Measurements from ENCODE around the gene SYCP1. TPM values are rescaled to one million over a fixed set of nuclear protein-coding genes. Genes with fewer than 3 reads are reported as not detected.
"Not testable (repeated sequence)": the region's sequence is repeated elsewhere in the genome, so short reads cannot be mapped to it uniquely, and the experiment has no call there.

SYCP1 gene
- polyA plus RNA-seq, 1 experiment = not detected

DNA sequence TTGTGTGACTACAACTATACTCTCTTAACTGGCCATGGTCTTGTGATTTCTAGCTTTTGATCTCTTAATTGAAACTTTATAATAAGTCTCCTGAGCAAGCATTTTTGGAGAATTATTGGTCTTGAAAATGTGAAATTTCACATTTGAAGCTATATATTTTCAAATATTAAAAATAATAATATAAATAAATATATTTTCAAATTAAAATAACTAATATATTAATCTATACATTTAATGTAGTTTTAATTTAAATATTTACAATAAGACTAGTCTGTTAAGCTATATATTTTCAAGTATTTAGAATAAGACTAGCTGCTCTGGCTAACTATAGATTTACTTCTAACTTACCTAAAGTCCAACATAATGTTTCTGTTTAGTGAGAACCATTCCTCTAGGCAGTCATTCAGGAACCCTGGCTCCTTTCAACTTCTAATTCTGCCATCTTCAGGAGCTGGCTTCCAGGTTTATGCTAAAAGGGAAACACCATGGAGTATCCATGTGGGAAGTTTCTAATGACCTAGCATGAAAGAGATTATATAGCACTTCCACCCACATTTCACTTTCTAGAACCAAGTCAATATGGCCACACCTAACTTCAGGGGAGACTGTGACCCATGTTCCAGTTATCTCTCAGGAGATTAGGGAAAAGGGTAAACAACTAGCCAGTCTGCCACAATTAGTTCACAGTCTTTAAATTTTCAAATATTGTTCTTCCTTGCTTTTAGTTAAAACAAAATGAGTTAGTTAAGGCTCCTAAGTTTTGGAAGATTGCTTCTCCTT lies 143.0 kb downstream of the SYCP1 start:
- TF ChIP-seq, protein P1, sequence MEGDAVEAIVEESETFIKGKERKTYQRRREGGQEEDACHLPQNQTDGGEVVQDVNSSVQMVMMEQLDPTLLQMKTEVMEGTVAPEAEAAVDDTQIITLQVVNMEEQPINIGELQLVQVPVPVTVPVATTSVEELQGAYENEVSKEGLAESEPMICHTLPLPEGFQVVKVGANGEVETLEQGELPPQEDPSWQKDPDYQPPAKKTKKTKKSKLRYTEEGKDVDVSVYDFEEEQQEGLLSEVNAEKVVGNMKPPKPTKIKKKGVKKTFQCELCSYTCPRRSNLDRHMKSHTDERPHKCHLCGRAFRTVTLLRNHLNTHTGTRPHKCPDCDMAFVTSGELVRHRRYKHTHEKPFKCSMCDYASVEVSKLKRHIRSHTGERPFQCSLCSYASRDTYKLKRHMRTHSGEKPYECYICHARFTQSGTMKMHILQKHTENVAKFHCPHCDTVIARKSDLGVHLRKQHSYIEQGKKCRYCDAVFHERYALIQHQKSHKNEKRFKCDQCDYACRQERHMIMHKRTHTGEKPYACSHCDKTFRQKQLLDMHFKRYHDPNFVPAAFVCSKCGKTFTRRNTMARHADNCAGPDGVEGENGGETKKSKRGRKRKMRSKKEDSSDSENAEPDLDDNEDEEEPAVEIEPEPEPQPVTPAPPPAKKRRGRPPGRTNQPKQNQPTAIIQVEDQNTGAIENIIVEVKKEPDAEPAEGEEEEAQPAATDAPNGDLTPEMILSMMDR (IDR thresholded peaks at IDR 0.05; ENCODE audit: low read depth, low read length) = no peak
- CTCF ChIA-PET = interaction anchor here (1.1 to 1.4 kb wide), 2 partner anchors 18 to 54 kb away, joined by 3 to 8 read pairs; no protein-coding TSS in a partner anchor
- DNase-seq (ENCODE audit: low read depth, low spot score) = no peak

GRCh38 chr1:115006191-115006590 lies 151.5 kb downstream of the SYCP1 start:
- ChIA-PET POLR2A (no interaction called here), CTCF (no interaction called here)
- no peak for DNase-seq (ENCODE audit: low read depth, low spot score)
- Histone ChIP-seq H3K27ac (ENCODE audit: low read depth, low read length) (no peak overlapping the region), H3K27me3 (ENCODE audit: control insufficient read depth, insufficient read depth, low read length) (no peaks in the 10 kb centered on the region), H3K4me3 (ENCODE audit: low read depth, low read length) (no peak overlapping the region), H3K9me3 (ENCODE audit: control insufficient read depth, insufficient read depth, low read length) (no peaks in the 10 kb centered on the region)
- TF ChIP-seq, protein P1 (IDR thresholded peaks at IDR 0.05; ENCODE audit: low read depth, low read length) = no peak

More for the DNA sequence above, 143.0 kb downstream of the SYCP1 start:
- POLR2A ChIA-PET = no interaction called here
- Histone ChIP-seq H3K27me3 (ENCODE audit: control insufficient read depth, insufficient read depth, low read length) (no peaks in the 10 kb centered on the region), H3K27ac (ENCODE audit: low read depth, low read length) (no peak overlapping the region), H3K4me3 (ENCODE audit: low read depth, low read length) (no peak overlapping the region), H3K9me3 (ENCODE audit: control insufficient read depth, insufficient read depth, low read length) (no peaks in the 10 kb centered on the region)

DNA sequence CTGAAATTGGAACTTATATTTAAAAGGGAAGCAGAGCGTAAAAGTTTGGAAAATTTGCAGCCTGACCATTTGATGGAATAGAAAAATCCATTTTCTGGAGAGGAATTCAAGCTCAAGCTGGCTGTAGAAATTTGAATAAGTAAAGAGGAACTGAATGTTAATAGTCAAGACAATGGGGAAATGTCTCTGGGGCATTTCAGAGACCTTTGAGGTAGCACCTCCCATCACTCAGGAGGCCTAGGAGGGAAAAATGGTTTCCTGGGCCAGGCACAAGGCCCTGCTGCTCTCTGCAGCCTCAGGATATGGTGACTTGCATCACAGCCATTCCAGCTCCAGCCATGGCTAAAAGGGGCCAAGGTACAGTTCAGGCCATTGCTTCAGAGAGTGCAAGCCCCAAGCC lies 157.3 kb downstream of the SYCP1 start:
- ChIA-PET CTCF (no interaction called here), POLR2A (no interaction called here)
- Histone ChIP-seq H3K9me3 (ENCODE audit: control insufficient read depth, insufficient read depth, low read length) (no peaks in the 10 kb centered on the region), H3K27me3 (ENCODE audit: control insufficient read depth, insufficient read depth, low read length) (no peaks in the 10 kb centered on the region), H3K27ac (ENCODE audit: low read depth, low read length) (no peak overlapping the region), H3K4me3 (ENCODE audit: low read depth, low read length) (no peak overlapping the region)
- no peak for DNase-seq (ENCODE audit: low read depth, low spot score)
- TF ChIP-seq, protein P1 (IDR thresholded peaks at IDR 0.05; ENCODE audit: low read depth, low read length) = no peak

DNA sequence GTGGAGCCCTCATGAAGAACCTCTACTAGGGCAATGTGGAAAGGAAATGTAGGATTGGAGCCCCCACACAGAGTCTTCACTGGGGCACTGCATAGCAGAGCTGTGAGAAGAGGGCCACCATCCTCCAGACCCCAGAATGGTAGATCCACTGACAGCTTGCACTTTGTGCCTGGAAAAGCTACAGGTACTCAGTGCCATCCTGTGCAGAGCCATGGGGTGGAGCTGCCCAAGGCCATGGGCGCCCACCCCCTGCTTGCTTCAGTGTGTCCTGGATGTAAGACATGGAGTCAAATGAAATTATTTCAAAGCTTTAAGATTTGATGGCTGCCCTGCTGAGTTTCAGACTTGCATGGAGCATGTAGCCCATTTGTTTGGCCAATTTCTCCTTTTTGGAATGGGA lies 157.8 kb downstream of the SYCP1 start:
- TF ChIP-seq, protein P1 (IDR thresholded peaks at IDR 0.05; ENCODE audit: low read depth, low read length) = no peak
- no peak overlapping the region for H3K4me3 ChIP-seq (ENCODE audit: low read depth, low read length)
- CTCF ChIA-PET = no interaction called here
- POLR2A ChIA-PET = no interaction called here
- H3K9me3 ChIP-seq (ENCODE audit: control insufficient read depth, insufficient read depth, low read length) = no peaks in the 10 kb centered on the region
- no peak for DNase-seq (ENCODE audit: low read depth, low spot score)
- no peaks in the 10 kb centered on the region for H3K27me3 ChIP-seq (ENCODE audit: control insufficient read depth, insufficient read depth, low read length)
- no peak overlapping the region for H3K27ac ChIP-seq (ENCODE audit: low read depth, low read length)

DNA sequence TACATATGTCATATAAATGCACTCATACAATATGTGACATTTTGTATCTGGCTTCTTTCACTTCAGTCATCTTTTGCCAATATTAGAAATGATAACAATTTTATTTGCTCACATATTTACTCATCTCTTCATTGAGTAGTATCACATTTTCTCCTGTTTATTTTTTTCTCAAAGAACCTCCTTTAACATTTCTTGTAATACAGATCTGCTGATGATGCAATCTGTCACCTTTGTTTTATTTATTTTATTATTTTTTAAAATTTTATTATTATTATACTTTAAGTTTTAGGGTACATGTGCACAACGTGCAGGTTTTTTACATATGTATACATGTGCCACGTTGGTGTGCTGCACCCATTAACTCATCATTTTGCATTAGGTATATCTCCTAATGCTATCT lies 159.1 kb downstream of the SYCP1 start:
- DNase-seq (ENCODE audit: low read depth, low spot score) = no peak
- POLR2A ChIA-PET = no interaction called here
- CTCF ChIA-PET = no interaction called here
- Histone ChIP-seq H3K27ac (ENCODE audit: low read depth, low read length) (no peak overlapping the region), H3K9me3 (ENCODE audit: control insufficient read depth, insufficient read depth, low read length) (no peaks in the 10 kb centered on the region), H3K27me3 (ENCODE audit: control insufficient read depth, insufficient read depth, low read length) (no peaks in the 10 kb centered on the region), H3K4me3 (ENCODE audit: low read depth, low read length) (no peak overlapping the region)
- TF ChIP-seq, protein P1 (IDR thresholded peaks at IDR 0.05; ENCODE audit: low read depth, low read length) = no peak

DNA sequence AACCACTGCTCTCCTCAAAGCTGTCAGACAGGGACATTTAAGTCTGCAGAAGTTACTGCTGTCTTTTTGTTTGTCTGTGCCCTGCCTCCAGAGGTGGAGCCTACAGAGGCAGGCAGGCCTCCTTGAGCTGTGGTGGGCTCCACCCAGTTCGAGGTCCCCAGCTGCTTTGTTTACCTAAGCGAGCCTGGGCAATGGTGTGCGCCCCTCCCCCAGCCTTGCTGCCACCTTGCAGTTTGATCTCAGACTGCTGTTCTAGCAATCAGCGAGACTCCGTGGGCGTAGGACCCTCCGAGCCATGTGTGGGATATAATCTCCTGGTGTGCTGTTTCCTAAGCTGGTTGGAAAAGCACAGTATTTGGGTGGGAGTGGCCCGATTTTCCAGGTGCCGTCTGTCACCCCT lies 164.9 kb downstream of the SYCP1 start:
- H3K9me3 ChIP-seq (ENCODE audit: control insufficient read depth, insufficient read depth, low read length); CTCF ChIA-PET; H3K27ac ChIP-seq (ENCODE audit: low read depth, low read length); POLR2A ChIA-PET; H3K4me3 ChIP-seq (ENCODE audit: low read depth, low read length); H3K27me3 ChIP-seq (ENCODE audit: control insufficient read depth, insufficient read depth, low read length); DNase-seq (ENCODE audit: low read depth, low spot score): not testable (repeated sequence)

All from AG04450 (cell line).